Transverse colon (tissue), 4 donors: ENCODE data around the gene NUDT6. TPM values are rescaled to one million over a fixed set of nuclear protein-coding genes. Genes with fewer than 3 reads are reported as not detected.

ENCODE experiments used
- DNase-seq: peaks from one replicate; pipeline ENCODE4 v3.0.0-alpha.2; 2019
- H3K27ac ChIP-seq, 4 donors: fragments of 200-600 bp; sonication (generic); 2 replicates each; pipeline ENCODE4 v1.5.1; 2016 to 2018; ENCODE audit warnings: inconsistent platforms in 4 of 4
- H3K27me3 ChIP-seq: fragments of 200-600 bp; sonication (generic); 2 replicates; pipeline ENCODE4 v1.5.1; 2017; ENCODE audit warnings: inconsistent platforms
- H3K36me3 ChIP-seq, 4 donors: fragments of 200-600 bp; sonication (generic); 2 replicates each; pipeline ENCODE4 v1.5.1; 2017 to 2019; ENCODE audit warnings: inconsistent platforms in 4 of 4
- H3K4me1 ChIP-seq, 4 donors: fragments of 200-600 bp; sonication (generic); 2 replicates each; pipeline ENCODE4 v1.5.1; 2017 to 2020; ENCODE audit warnings: inconsistent platforms in 4 of 4
- H3K4me3 ChIP-seq, 4 donors: fragments of 200-600 bp; sonication (generic); 1 replicate in 1 of 4; 2 replicates in 3 of 4; pipeline versions ENCODE4 v1.5.1 to v1.6.1; 2017 to 2019; ENCODE audit warnings: inconsistent platforms in 4 of 4
- H3K9me3 ChIP-seq, 2 donors: fragments of 200-600 bp; sonication (generic); 2 replicates each; pipeline ENCODE4 v1.5.1; 2017 to 2019; ENCODE audit warnings: inconsistent platforms in 2 of 2
- CTCF ChIP-seq, 5 experiments: fragments of 200-600 bp in 3 of 5; fragments of 450-650 bp in 2 of 5; sonication (generic) in 3 of 5; IDR thresholded peaks; 1 replicate in 2 of 5; 2 replicates in 3 of 5; pipeline ENCODE4 v1.5.1; 2016 to 2017; ENCODE audit warnings: antibody characterized with exemption in 5 of 5, inconsistent platforms in 3 of 5, mild to moderate bottlenecking in 2 of 5, moderate library complexity in 1 of 5
- EP300 ChIP-seq: sonication (generic); formaldehyde crosslinking; IDR thresholded peaks from one replicate; pipeline ENCODE4 v1.6.1; 2017; ENCODE audit warnings: antibody characterized with exemption, low read depth
- POLR2A ChIP-seq: fragments of 450-650 bp; IDR thresholded peaks from one replicate; pipeline ENCODE4 v1.6.1; 2016; ENCODE audit warnings: antibody characterized with exemption, mild to moderate bottlenecking, moderate library complexity
- POLR2AphosphoS5 ChIP-seq, 3 donors: sonication (generic); formaldehyde crosslinking; IDR thresholded peaks; one replicate each; pipeline ENCODE4 v1.6.1; 2016; ENCODE audit warnings: antibody characterized with exemption in 3 of 3
- WGBS, 2 donors: methylation state at CpG; one replicate each; pipeline ENCODE4 v1.1.5; 2018; ENCODE audit warnings: low coverage in 1 of 2; 5-methylcytosine and 5-hydroxymethylcytosine counted together
- in situ Hi-C, 4 donors: fragments of 200-750 bp; cut with MboI; loops; one replicate each; pipeline versions ENCODE4 v1.15.0 to v1.15.1; 2017; ENCODE audit warnings: low sequenced_read_pairs in 3 of 4, low pct_ligation_motif_present in 1 of 4, low pct_unique_long_range_greater_than_20kb in 1 of 4
- intact Hi-C: fragments of 100-400 bp; cut with DNase I; formaldehyde crosslinking; loops from one replicate; pipeline ENCODE4 v1.15.1; 2023; ENCODE audit warnings: low total_unique reads
- total RNA-seq, 4 donors: library from RNA; depleted of rRNA; stranded (reverse); fragments of >200 nt; gene quantifications; one replicate each; pipeline ENCODE4 v1.1.0, GENCODE V29; 2016

Gene NUDT6
- total RNA-seq, 4 donors from 2014 or later: 2.2 to 13.5 (median 7.3) TPM

- Histone ChIP-seq H3K27me3 (no peaks in the 10 kb centered on the region), H3K27ac (no peak overlapping the region), H3K4me3 (no peak overlapping the region), H3K9me3 (no peaks in the 10 kb centered on the region), H3K4me1 (peaks cover 0 to 9% (median 1%) of the 10 kb centered on the region in 4 donors), H3K36me3 (no peaks in the 10 kb centered on the region)
- DNase-seq: no peak
- TF ChIP-seq CTCF (IDR thresholded peaks at IDR 0.05) (no peak), POLR2A (no peak), POLR2AphosphoS5 (IDR thresholded peaks at IDR 0.05) (no peak), EP300 (no peak)
- intact Hi-C loops (no loop called here), in situ Hi-C loops (no loop called here)
- 71 to 93% methylated on average over 2 of the region's 2 CpGs for WGBS, 2 donors
These were observed 36.1 kb upstream of the NUDT6 start for GRCh38 chr4:122958505-122958904.

DNA sequence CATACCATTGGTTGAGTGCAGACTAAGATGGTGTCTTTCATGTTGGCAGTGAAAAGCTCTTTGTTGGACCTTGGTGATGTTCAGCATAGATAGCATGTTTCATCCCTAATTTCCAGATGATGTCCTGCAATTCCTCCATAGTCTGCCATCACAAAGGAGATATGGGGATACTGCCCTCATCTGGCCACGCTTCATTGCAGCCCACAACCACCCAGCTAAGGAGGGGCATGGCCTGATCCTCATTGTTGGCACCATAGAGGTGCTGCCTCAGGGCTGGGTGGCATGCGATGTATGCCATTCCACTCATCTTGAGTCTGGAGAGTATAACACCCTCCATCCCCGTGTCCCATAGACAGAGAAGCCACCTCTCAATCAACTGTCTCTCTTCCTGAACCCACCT lies 31.5 kb upstream of the NUDT6 start:
- 80 to 98% methylated on average over 1 to 3 of the region's 3 CpGs for WGBS, 2 donors
- Histone ChIP-seq H3K9me3 (no peaks in the 10 kb centered on the region), H3K4me1 (peaks cover 0 to 3% (median 0%) of the 10 kb centered on the region in 4 donors), H3K36me3 (peaks cover 0 to 8% (median 3%) of the 10 kb centered on the region in 4 donors), H3K27ac (no peak overlapping the region), H3K4me3 (no peak overlapping the region), H3K27me3 (no peaks in the 10 kb centered on the region)
- in situ Hi-C loops (no loop called here), intact Hi-C loops (no loop called here)
- TF ChIP-seq POLR2A (no peak), CTCF (IDR thresholded peaks at IDR 0.05) (no peak), EP300 (no peak), POLR2AphosphoS5 (IDR thresholded peaks at IDR 0.05) (no peak)
- no peak for DNase-seq

- TF ChIP-seq EP300 (no peak), POLR2AphosphoS5 (IDR thresholded peaks at IDR 0.05) (no peak), CTCF (IDR thresholded peaks at IDR 0.05) (no peak), POLR2A (no peak)
- Histone ChIP-seq H3K36me3 (peaks cover 0 to 11% (median 3%) of the 10 kb centered on the region in 4 donors), H3K27ac (no peak overlapping the region), H3K4me3 (no peak overlapping the region), H3K4me1 (no peaks in the 10 kb centered on the region), H3K27me3 (no peaks in the 10 kb centered on the region), H3K9me3 (no peaks in the 10 kb centered on the region)
- no peak for DNase-seq
- in situ Hi-C loops: no loop called here
- 90 to 97% methylated on average over 4 of the region's 4 CpGs for WGBS, 2 donors
- intact Hi-C loops: no loop called here
These were observed 29.6 kb upstream of the NUDT6 start for GRCh38 chr4:122952028-122952427.

DNA sequence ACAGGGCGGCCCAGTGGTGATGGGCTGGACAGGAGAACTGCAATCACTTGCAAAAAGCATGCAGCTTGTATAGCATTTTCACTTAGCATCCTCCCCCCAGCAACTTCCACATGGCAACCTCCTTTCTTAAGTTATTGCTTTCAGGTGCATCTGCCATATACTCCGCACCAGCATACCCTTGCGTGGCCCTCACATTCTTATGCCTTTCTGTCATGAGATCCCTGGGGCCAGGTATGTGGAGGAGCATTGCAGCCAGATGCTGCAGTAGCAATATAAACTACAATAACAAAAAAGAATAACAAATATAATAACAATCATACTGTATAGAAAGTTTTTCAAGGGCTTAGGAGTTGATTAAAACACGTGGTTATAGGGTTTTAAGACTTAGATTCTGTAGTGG lies 26.3 kb upstream of the NUDT6 start:
- Histone ChIP-seq H3K4me1 (no peaks in the 10 kb centered on the region), H3K4me3 (no peak overlapping the region), H3K27me3 (no peaks in the 10 kb centered on the region), H3K36me3 (peaks cover 0 to 11% (median 3%) of the 10 kb centered on the region in 4 donors), H3K27ac (no peak overlapping the region), H3K9me3 (no peaks in the 10 kb centered on the region)
- no peak for DNase-seq
- intact Hi-C loops (no loop called here), in situ Hi-C loops (no loop called here)
- TF ChIP-seq CTCF (IDR thresholded peaks at IDR 0.05) (no peak), EP300 (no peak), POLR2A (no peak), POLR2AphosphoS5 (IDR thresholded peaks at IDR 0.05) (no peak)
- 93 to 100% methylated on average over 2 to 4 of the region's 4 CpGs for WGBS, 2 donors
